Right lobe of liver (tissue), 4 donors: ENCODE measurements around the gene CACNB4.

Experiments
- CTCF ChIP-seq, 4 donors: fragments of 200-600 bp in 3 of 4; fragments of 450-650 bp in 1 of 4; IDR thresholded peaks; one replicate each; pipeline versions ENCODE4 v1.5.1 to v1.8.0; 2016 to 2022; ENCODE audit warnings: antibody characterized with exemption in 4 of 4, mild to moderate bottlenecking in 2 of 4
- POLR2A ChIP-seq: fragments of 450-650 bp; IDR thresholded peaks from one replicate; pipeline ENCODE4 v1.6.1; 2017; ENCODE audit warnings: antibody characterized with exemption, mild to moderate bottlenecking
- donor health status: DM: no; HTN: no; CAD: no.
- donor health status: DM: no; HTN: no; CAD: no.
- donor health status: DM: no; HTN: yes; CAD: no.

DNA sequence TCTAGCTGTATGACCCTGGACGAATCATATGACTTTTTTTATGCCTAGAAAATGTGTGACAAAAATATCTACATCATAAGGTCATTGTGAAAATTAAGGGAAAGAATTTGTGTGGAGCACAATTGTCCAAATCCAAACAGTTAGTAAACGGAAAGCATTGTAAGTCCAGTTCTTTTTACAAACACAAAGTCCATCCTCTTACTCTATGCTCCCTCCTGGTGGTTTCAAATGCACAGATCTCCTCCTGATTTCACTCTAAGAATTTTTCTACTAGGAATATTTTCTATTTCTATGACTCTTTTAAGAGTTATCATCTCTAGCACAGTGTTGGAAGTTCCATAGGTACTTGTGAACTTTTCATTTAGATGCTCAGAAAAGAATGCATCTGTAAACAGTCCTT, 145.4 kb downstream of the CACNB4 start:
- no peak for TF ChIP-seq CTCF (IDR thresholded peaks at IDR 0.05)
- TF ChIP-seq POLR2A = no peak
